ENCODE data around the gene LEMD1.
"Not testable (repeated sequence)": the region's sequence is repeated elsewhere in the genome, so short reads cannot be mapped to it uniquely, and the experiment has no call there.

Gene LEMD1

DNA sequence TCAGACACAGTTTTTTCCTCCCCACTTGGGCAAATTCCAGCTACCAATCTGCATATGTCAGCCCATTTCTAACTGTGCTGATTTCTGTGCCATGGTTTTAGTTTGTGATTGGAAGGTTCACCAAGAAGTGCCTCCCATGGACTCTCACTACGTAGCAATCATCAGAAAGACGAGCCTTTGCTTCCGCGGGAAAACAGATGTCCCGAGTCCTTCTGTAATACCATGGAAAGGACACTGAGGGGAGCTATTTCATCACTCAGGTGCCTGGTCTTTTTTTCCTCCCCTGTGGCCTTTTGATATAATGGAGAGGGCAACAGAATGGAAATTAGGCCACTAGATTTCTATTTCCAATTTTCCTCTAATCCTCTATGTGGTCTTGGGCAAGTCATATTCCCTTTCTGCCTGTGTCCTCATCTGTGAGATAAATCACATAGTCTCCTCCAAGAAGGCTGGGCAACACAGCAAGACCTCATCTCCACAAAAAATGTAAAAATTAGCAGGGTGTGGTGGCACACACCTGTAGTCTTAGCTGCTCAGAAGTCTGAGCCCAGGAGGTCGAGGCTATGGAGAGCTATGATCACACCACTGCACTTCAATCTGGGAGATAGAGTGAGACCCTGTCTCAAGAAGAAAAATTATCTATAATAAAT, 24.8 kb downstream of the LEMD1 start:
- intact Hi-C loops (cut with micrococcal nuclease) = loop anchor here (1.0 kb wide), 2 partner anchors 88 to 127 kb away; no protein-coding TSS in a partner anchor
- H3K27ac Mint-ChIP-seq = no peak overlapping the region
- H3K4me1 Mint-ChIP-seq (ENCODE audit: low read depth) = no peaks in the 10 kb centered on the region
- no peak overlapping the region for H3K4me3 Mint-ChIP-seq
- H3K9me3 Mint-ChIP-seq = no peaks in the 10 kb centered on the region
- peaks cover 25% of the 10 kb centered on the region for H3K27me3 Mint-ChIP-seq
- H3K36me3 Mint-ChIP-seq (ENCODE audit: low read depth) = no peaks in the 10 kb centered on the region

DNA sequence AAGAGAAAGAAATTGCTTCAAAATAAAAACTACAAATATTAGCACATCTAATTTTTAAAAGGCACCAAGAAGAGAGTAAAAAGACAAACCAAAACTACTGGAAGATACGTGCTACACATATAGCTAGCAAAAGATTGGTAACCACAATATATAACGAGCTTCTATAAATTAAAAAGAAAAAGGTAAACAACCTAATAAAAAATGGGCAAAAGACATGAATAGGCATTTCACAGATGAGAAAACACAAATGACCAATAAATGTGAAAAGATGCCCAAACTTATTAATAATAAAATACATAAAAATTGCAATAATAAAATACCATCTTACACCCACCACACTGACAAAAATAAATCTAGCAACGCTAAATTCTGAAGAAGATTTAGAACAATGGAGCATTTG, 26.2 kb downstream of the LEMD1 start:
- Mint-ChIP-seq H3K4me3 (no peak overlapping the region), H3K9me3 (no peaks in the 10 kb centered on the region), H3K36me3 (ENCODE audit: low read depth) (no peaks in the 10 kb centered on the region), H3K27ac (no peak overlapping the region), H3K27me3 (peaks cover 34% of the 10 kb centered on the region), H3K4me1 (ENCODE audit: low read depth) (no peaks in the 10 kb centered on the region)
- intact Hi-C loops (cut with micrococcal nuclease) = no loop called here

DNA sequence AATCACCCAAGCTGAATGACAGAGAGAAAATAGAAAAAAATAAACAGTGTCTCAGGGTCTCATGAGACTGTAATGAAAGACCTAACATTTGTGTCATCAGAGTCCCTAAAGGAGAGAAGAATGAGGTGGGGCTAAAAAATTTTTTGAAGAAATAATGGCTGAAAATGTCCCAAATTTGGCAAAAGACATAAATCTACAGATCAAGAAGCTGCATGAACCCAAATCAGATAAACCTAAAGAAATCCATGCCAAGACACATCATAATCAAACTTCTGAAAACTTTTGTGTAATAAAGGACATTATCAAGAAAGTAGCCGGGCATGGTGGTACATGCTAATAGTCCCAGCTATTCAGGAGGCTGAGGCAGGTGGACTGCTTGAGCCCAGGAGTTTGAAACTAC, 29.2 kb downstream of the LEMD1 start:
- H3K4me1 Mint-ChIP-seq (ENCODE audit: low read depth) = no peaks in the 10 kb centered on the region
- intact Hi-C loops (cut with micrococcal nuclease) = no loop called here
- H3K27me3 Mint-ChIP-seq = peaks cover 33% of the 10 kb centered on the region
- no peaks in the 10 kb centered on the region for H3K36me3 Mint-ChIP-seq (ENCODE audit: low read depth)
- H3K4me3 Mint-ChIP-seq = no peak overlapping the region
- H3K27ac Mint-ChIP-seq = no peak overlapping the region
- no peaks in the 10 kb centered on the region for H3K9me3 Mint-ChIP-seq

DNA sequence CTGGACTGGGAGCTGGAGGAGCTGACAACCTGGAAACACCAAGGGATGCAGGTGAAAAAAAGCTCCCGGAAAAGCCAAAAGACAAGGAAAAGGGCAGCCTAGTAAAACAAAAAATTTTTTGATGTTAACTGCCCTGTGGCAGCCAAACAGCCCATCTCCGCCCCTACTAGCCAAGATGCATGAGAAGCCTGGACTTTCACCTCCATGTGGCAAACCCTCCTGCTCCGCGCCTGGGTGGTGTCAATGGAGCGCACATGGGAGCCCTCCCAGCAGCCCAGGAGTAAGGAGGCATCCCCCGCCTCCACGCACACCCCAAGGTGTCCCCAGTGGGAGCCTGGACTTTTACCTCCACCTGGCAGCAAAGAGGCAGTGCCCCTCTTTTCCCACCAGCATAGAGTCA, 30.5 kb downstream of the LEMD1 start:
- Mint-ChIP-seq H3K9me3 (no peaks in the 10 kb centered on the region), H3K4me3 (no peak overlapping the region), H3K27ac (no peak overlapping the region), H3K36me3 (ENCODE audit: low read depth) (no peaks in the 10 kb centered on the region), H3K4me1 (ENCODE audit: low read depth) (no peaks in the 10 kb centered on the region), H3K27me3 (peaks cover 29% of the 10 kb centered on the region)
- intact Hi-C loops (cut with micrococcal nuclease) = no loop called here

DNA sequence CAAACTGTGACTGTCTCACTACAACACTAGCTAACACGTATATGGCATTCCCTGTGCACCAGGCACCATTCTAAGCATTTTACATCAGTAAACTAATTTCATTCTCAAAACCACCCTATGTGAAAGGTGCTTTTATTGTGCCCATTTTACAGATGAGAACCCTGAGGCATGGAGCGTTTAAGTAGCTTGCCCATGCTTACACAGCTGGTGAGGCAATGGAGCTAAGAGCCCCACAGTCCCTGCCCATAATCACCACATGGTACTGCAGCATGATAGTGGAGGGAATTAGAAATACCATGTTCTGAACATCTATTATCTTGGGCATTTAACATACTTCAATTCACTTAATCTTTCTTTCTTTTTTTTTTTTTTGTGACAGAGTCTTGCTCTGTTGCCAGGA, 34.0 kb downstream of the LEMD1 start:
- Mint-ChIP-seq H3K4me1 (ENCODE audit: low read depth) (no peaks in the 10 kb centered on the region), H3K27ac (no peak overlapping the region), H3K27me3 (peaks cover 19% of the 10 kb centered on the region), H3K9me3 (no peaks in the 10 kb centered on the region), H3K4me3 (no peak overlapping the region), H3K36me3 (ENCODE audit: low read depth) (no peaks in the 10 kb centered on the region)
- intact Hi-C loops (cut with micrococcal nuclease) = no loop called here

DNA sequence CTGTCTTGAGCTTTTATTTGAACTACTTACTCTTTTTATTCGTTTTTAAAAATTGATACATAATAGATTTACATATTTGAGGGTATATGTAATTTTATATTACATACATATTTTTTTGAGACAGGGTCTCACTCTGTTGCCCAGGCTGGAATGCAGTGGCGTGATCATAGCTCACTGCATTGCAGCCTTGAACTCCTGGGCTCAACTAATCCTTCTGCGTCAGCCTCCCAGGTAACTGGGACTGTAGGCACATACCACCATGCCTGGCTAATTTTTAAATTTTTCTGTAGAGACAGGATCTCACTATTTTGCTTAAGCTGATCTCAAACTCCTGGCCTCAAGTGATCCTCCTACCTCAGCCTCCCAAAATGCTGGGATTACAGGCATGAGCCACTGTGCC, 38.9 kb downstream of the LEMD1 start:
- not testable (repeated sequence) for H3K4me1 Mint-ChIP-seq (ENCODE audit: low read depth); H3K9me3 Mint-ChIP-seq

DNA sequence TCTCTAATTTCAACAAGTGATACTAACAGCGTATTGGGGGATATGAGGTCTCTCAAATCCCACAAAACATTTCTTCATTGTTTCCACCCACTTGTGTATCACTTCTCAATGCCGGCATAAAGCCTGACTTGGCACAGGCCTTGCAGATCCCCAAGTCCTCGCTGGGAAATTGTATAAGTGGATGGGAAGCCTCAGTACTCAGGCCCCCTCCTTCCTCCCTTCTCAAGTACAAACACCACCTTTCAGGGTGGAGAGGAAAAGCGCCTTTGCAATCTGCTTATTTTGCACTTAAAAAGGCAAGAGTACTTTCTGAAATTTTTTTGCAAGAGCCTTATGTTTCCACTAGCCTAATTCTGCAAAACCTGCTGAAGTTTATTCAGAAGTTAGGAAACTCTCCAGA, 39.3 kb downstream of the LEMD1 start:
- Mint-ChIP-seq H3K4me3 (no peak overlapping the region), H3K27me3 (peaks cover 17% of the 10 kb centered on the region), H3K27ac (no peak overlapping the region), H3K4me1 (ENCODE audit: low read depth) (no peaks in the 10 kb centered on the region), H3K9me3 (no peaks in the 10 kb centered on the region), H3K36me3 (ENCODE audit: low read depth) (no peaks in the 10 kb centered on the region)
- intact Hi-C loops (cut with micrococcal nuclease) = no loop called here

More for the DNA sequence above, 38.9 kb downstream of the LEMD1 start:
- intact Hi-C loops (cut with micrococcal nuclease); H3K4me3 Mint-ChIP-seq; H3K27ac Mint-ChIP-seq; H3K36me3 Mint-ChIP-seq (ENCODE audit: low read depth): not testable (repeated sequence)
- peaks cover 13% of the 10 kb centered on the region for H3K27me3 Mint-ChIP-seq

DNA sequence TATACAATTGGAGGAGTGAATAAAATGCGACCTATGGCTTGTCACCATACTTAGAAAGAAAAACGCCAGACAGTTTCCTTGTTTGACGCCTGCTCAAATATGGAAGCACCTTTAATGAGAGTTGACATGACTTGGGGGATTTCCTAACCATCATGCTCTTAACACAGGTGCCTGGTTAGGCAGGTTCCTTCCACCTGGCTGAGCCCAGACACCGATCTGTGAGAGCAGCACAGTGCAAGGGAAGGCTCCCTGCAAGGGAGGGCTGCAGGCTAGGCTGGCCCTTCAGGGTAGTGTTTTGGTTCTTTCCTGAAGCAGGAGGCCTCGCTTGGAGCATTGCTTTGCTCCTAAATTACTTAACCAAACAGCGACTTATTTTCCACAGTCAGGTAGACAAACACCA, 40.6 kb downstream of the LEMD1 start:
- H3K4me1 Mint-ChIP-seq (ENCODE audit: low read depth) = no peaks in the 10 kb centered on the region
- H3K4me3 Mint-ChIP-seq = no peak overlapping the region
- no peaks in the 10 kb centered on the region for H3K9me3 Mint-ChIP-seq
- no peaks in the 10 kb centered on the region for H3K36me3 Mint-ChIP-seq (ENCODE audit: low read depth)
- H3K27me3 Mint-ChIP-seq = peaks cover 29% of the 10 kb centered on the region
- intact Hi-C loops (cut with micrococcal nuclease) = no loop called here
- no peak overlapping the region for H3K27ac Mint-ChIP-seq

DNA sequence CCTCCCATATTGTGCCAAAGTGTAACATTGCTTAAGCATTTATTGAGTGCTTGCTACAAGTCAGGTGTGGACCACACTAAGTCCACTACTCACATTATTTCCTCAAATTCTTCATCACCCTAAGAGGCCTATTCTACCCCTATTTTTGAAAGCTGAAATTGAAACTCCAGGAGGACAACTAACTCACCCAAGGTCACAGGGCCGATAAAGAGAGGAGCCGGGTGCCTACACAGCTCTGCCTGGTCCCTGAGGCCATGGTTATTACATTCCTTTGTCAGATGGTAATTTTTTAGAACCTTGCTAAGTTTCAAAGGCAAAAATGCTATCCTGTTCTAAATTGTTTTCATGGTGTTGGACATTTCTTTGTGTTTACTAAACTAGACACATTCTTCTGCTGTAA, 41.0 kb downstream of the LEMD1 start:
- Mint-ChIP-seq H3K9me3 (no peaks in the 10 kb centered on the region), H3K4me3 (no peak overlapping the region), H3K36me3 (ENCODE audit: low read depth) (no peaks in the 10 kb centered on the region), H3K27me3 (peaks cover 33% of the 10 kb centered on the region), H3K4me1 (ENCODE audit: low read depth) (no peaks in the 10 kb centered on the region), H3K27ac (no peak overlapping the region)
- intact Hi-C loops (cut with micrococcal nuclease) = no loop called here

DNA sequence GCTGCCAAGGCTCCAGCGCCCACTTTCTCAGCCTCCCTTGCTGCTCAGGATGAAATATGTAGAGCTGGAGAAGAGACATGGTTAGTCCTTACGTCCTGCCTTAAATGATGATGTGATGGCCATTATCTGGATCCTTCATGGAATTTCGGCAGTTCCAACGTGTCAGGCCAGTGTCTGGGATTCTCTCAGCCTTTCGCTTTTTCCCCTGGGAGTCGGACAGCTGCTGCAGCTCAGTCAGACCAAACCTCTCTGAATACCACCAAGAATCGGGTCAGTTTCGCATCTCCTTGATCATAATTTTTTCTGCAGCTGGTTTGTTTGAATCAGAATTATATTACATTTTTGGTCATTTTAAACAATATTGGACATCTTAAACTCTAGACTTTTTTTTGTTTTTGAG, 42.8 kb downstream of the LEMD1 start:
- intact Hi-C loops (cut with micrococcal nuclease) = no loop called here
- Mint-ChIP-seq H3K27me3 (peaks cover 49% of the 10 kb centered on the region), H3K9me3 (no peaks in the 10 kb centered on the region), H3K27ac (no peak overlapping the region), H3K36me3 (ENCODE audit: low read depth) (no peaks in the 10 kb centered on the region), H3K4me1 (ENCODE audit: low read depth) (peaks cover 4% of the 10 kb centered on the region), H3K4me3 (no peak overlapping the region)

DNA sequence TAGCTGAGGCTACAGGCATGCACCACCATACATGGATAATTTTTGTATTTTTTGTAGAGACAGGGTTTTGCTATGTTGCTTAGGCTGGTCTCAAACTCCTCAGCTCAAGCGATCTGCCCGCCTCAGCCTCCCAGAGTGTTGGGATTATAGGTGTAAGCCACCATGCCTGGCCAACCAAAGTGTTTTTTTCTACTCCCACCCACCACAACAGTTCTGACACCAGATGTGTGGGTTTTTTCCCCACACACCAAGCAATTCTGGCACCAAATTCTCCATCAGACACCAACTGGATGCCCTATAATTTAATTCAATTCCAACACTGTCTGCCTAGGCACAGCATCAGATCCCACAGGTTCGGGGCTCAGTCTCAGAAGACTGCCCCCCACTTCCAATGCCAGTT, 44.5 kb downstream of the LEMD1 start:
- peaks cover 6% of the 10 kb centered on the region for H3K4me1 Mint-ChIP-seq (ENCODE audit: low read depth)
- H3K27ac Mint-ChIP-seq = no peak overlapping the region
- H3K9me3 Mint-ChIP-seq = no peaks in the 10 kb centered on the region
- peaks cover 65% of the 10 kb centered on the region for H3K27me3 Mint-ChIP-seq
- no peaks in the 10 kb centered on the region for H3K36me3 Mint-ChIP-seq (ENCODE audit: low read depth)
- intact Hi-C loops (cut with micrococcal nuclease) = no loop called here
- no peak overlapping the region for H3K4me3 Mint-ChIP-seq

DNA sequence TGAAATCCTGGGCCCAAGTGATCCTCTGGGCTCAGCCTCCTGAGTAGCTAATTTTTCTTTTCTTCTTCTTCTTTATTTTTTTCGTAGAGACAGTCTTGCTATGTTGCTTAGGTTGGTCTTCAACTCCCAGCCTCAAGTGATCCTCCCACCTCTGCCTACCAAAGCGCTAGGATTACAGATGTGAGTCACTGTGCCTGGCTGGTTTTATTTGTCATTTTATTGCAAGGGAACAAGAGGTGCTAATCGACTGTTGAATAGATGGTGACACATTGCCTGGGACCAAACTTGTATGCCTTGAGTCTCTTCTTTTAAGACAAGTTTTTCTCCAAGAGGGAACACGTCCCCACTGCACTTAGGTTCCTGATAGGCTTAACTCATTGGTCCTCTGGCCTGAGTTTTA, 45.1 kb downstream of the LEMD1 start:
- intact Hi-C loops (cut with micrococcal nuclease) = no loop called here
- Mint-ChIP-seq H3K4me1 (ENCODE audit: low read depth) (peaks cover 6% of the 10 kb centered on the region), H3K4me3 (no peak overlapping the region), H3K27me3 (peaks cover 71% of the 10 kb centered on the region), H3K36me3 (ENCODE audit: low read depth) (no peaks in the 10 kb centered on the region), H3K27ac (no peak overlapping the region), H3K9me3 (no peaks in the 10 kb centered on the region)

DNA sequence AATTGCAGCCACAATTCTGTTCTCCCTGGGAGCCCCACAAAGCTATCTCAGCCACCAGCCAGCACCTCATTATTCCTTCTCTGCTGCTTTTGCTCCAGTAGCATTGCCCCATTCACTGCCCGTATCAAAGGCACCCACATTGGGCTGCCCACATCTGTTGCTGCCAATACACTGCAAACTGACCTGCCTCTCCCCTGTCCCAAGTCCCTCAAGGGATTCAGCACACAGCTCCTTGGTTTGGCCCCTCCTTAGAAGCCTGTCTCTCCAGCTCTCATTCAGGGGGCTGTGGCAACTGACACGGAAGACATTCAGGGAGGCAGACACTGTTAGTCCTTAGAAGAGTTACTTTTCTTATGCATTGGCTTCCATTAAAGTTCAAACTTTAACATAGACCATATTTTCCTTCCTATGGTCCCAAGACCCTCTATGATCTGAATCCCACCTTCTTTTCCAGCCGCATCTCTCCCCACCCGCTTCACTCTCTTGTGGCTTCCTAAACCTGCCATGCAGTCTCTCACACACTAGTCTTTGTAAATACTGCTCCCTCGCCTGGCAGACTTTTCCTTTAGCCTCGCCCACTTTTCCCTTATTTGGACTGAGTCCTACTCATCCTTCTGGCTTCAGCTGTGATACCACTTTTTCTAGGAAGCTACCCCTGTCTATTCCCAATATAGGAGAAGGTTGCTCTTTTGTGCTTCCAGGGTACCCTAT, 45.9 kb downstream of the LEMD1 start:
- H3K9me3 Mint-ChIP-seq = no peaks in the 10 kb centered on the region
- H3K27ac Mint-ChIP-seq = no peak overlapping the region
- no peaks in the 10 kb centered on the region for H3K36me3 Mint-ChIP-seq (ENCODE audit: low read depth)
- intact Hi-C loops (cut with micrococcal nuclease) = no loop called here
- peaks cover 68% of the 10 kb centered on the region for H3K27me3 Mint-ChIP-seq
- H3K4me3 Mint-ChIP-seq = no peak overlapping the region
- peaks cover 6% of the 10 kb centered on the region for H3K4me1 Mint-ChIP-seq (ENCODE audit: low read depth)

DNA sequence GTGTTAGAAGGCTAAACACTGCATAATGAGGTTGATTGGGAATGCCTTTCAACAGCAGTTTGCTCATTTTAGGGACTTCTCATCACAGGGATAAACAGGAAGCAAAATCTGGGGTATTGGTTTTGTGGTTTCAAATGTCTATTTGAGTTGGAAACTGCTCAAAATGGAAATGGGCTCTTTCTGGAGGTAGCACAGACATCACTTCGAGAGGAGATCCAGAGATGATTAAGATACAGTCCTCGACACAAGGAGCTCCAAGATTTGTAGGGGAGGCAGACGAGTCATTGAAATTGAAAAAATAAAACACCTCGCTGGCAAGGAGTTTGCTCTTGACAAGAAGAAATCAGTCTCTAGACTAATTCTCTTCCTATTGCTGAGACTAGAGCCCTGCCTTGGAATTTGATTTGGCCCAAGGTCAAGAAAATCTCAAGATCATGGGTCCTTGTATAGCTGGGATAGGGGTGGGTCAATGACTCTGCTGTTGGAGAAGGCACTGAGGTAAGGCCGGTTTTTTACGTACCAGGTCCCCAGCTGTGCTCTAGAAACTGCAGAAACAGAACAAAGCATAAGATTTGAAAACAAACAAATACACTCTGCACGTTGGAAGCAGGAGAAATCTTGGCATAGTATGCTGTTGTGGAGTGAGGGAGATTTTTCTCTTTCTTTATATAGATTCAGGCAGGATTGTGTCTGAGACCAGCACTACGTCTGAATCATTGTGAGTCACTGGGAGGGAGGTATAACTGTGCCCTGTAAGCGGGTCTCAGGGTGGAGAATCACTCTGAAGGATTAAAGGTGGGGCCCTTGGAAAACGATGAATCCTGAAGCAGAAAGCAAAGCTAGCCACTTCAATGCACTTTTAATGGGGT, 47.4 kb downstream of the LEMD1 start:
- H3K36me3 Mint-ChIP-seq (ENCODE audit: low read depth) = no peaks in the 10 kb centered on the region
- no peak overlapping the region for H3K27ac Mint-ChIP-seq
- H3K4me1 Mint-ChIP-seq (ENCODE audit: low read depth) = peaks cover 6% of the 10 kb centered on the region
- H3K4me3 Mint-ChIP-seq = no peak overlapping the region
- intact Hi-C loops (cut with micrococcal nuclease) = no loop called here
- no peaks in the 10 kb centered on the region for H3K9me3 Mint-ChIP-seq
- H3K27me3 Mint-ChIP-seq = peaks cover 70% of the 10 kb centered on the region

Data from dendritic cell treated with granulocyte-macrophage colony-stimulating factor and Interleukin-4, amounts not matched to agents 40 ng/mL and 50 ng/mL, for 4 days (primary cell).